PC-3 (cell line): ENCODE measurements around the gene MCFD2.

Source experiments
- CTCF ChIP-seq: fragments of 300-600 bp; sonication (generic); conservative IDR thresholded peaks from 2 replicates; pipeline ENCODE4 v1.5.1; 2017; ENCODE audit warnings: antibody characterized with exemption, low read depth, mild to moderate bottlenecking, low read length
- EZH2phosphoT487 ChIP-seq: fragments of 300-600 bp; sonication (generic); IDR thresholded peaks from 2 replicates; pipeline ENCODE4 v1.6.1; 2018; ENCODE audit warnings: mild to moderate bottlenecking, antibody characterized with exemption, low read length, borderline replicate concordance

GRCh38 chr2:46878240-46878877 lies 37.2 kb downstream of the MCFD2 start:
- TF ChIP-seq CTCF (no peak), EZH2phosphoT487 (no peak)
